ENCODE results near the gene KDM1A. TPM values are rescaled to one million over a fixed set of nuclear protein-coding genes. Genes with fewer than 3 reads are reported as not detected.
A peak's percentile ranks its signal among the peaks of the same experiment; 100 is the strongest.
"Not testable (repeated sequence)": the region's sequence is repeated elsewhere in the genome, so short reads cannot be mapped to it uniquely, and the experiment has no call there.

KDM1A gene
- 111 TPM for total RNA-seq

DNA sequence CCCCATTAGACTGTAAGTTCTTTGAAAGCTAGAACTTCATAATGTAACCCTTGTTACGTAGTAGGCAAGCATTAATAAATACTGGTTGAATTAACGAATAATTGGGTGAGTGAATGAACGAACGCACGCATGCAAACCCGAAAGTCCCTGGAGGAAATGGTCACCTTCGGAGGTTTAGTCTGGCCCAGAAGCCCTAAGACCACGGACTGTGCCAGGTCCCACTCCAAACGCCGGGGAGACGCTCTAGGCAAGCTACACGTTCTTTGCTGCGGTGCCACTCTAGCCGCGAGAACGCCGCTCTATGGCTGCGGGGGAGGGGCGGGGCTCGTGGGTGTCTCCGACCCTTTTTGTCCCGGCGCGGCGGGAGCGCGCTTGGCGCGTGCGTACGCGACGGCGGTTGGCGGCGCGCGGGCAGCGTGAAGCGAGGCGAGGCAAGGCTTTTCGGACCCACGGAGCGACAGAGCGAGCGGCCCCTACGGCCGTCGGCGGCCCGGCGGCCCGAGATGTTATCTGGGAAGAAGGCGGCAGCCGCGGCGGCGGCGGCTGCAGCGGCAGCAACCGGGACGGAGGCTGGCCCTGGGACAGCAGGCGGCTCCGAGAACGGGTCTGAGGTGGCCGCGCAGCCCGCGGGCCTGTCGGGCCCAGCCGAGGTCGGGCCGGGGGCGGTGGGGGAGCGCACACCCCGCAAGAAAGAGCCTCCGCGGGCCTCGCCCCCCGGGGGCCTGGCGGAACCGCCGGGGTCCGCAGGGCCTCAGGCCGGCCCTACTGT is at the start of gene KDM1A:
Gene KDM1A, plus strand, starts transcription at position 375 of the 769 bp plus-strand sequence. Its CDS starts 129 bp downstream, at position 504.
- DNase-seq (ENCODE audit: low read depth in 2 of 3, low spot score in 2 of 3), result peak; percentile 82 to 98 (median 95)

DNA sequence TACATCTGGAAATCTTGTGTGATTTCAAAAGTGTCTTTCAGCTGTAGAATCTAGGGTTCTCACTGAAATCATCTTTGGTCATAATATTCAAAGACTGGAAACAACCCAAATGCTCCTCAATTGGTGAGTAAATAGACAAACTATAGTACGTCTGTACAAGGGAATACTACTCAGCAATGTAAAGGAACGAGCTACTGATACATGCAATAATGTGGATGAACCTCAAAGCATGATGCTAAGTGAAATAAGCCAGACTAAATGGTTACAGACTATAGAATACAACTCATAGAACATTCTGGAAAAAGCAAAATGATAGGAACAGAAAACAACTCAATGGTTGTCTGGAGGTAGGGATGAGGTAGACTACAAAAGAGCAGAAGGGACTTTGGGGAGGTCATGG is 49.2 kb upstream of the KDM1A start:
- no peak for DNase-seq (ENCODE audit: low read depth in 2 of 3, low spot score in 2 of 3)

- no peak for DNase-seq (ENCODE audit: low read depth in 2 of 3, low spot score in 2 of 3)
These were observed 48.1 kb upstream of the KDM1A start for GRCh38 chr1:22971161-22971560.

DNA sequence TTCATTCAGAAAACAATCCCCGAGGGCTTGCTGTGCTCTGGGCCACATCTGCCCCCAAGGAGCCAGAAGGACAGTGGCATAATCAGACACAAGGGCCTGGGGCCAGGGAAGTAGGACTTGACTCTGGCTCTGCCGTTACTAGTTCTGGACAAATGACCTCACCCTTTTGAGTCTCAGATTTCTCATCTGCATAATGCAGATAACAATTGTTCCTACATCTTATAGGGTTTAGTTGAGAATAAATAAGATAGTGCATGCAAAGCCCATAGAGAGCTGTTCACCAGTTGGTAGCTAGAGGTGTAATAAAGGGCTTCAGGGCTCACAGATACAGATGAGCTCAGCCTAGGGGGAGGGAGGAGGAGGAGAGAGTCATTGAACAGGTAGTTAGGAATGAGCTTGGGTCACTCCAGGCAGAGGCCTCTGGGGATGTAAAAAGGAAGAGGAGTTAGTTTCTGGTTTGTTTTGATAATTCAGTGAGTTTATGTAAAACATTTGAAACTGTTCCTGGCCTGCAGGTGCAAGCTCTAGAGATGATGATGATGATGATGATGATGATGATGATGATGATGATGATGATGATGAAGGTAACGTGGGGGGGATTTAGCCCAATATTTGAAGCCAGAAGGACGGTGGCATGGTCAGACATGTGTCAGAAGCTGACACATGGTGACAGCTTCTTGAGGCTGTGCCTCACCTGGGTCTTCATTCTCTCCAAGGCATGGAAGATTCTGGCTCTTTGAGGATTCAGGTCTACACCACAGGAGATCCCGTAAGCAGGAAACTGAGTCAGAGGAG is 47.5 kb upstream of the KDM1A start:
- no peak for DNase-seq (ENCODE audit: low read depth in 2 of 3, low spot score in 2 of 3)

DNA sequence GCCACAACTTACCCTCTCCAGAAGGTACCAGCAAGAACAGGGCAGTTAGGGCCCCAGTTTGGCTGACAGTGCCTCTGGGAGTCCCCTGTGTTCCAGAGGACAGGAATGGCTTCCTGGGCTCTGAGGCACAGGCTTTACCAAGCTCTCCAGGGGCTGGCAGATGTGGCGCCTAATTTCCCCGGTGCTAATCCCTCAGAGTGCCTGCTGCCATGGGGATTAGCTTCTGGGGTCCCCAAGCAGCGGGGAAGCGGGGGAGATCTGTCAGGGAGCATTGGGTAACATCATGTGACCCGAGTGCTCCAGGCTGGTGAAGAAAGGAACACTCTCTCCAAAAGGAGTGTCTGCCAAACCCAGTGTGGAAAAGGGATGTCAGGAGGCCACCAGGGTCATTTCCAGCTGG is 46.5 kb upstream of the KDM1A start, which contains the start of gene LACTBL1:
Gene LACTBL1, minus strand, starts transcription at position 107 of the 400 bp plus-strand sequence. CDS start 550 bp downstream, outside the sequence.
- no peak for DNase-seq (ENCODE audit: low read depth in 2 of 3, low spot score in 2 of 3)

DNA sequence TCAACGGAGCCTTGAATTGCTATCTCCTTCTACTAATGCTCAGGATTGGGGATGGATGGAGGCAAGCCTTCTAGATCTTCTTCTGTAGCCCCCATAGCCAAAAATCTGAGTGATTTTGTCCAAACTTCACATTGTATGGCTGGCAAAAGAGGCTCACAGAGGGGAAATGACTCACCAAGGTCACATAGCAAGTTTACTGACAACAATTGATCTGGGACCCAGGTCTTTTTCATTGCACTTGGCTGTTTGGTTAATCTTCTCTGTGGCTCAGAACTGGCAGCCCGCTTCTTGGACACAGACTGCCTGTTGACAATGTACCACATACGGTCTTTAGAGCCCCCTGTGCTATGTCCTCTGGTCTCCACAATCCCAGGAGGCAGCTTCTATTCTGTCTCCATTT is 43.6 kb upstream of the KDM1A start:
- DNase-seq (ENCODE audit: low read depth in 2 of 3, low spot score in 2 of 3), result no peak

DNA sequence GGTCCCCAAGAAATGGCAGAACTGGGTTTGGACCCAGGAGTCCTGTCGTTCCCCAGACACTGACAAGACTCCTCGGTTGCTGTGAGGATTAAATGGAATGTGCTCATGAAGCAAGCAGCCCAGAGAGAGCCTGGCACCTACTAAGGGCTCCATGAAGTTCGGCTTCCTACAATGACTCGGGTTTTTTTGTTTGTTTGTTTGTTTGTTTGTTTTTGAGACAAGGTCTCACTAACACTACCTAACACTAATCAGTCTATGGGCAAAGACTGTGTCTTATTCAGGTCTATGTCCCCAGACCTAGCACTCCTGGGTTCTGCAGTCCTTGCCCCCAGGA is 43.2 kb upstream of the KDM1A start:
- DNase-seq (ENCODE audit: low read depth in 2 of 3, low spot score in 2 of 3), result no peak

DNA sequence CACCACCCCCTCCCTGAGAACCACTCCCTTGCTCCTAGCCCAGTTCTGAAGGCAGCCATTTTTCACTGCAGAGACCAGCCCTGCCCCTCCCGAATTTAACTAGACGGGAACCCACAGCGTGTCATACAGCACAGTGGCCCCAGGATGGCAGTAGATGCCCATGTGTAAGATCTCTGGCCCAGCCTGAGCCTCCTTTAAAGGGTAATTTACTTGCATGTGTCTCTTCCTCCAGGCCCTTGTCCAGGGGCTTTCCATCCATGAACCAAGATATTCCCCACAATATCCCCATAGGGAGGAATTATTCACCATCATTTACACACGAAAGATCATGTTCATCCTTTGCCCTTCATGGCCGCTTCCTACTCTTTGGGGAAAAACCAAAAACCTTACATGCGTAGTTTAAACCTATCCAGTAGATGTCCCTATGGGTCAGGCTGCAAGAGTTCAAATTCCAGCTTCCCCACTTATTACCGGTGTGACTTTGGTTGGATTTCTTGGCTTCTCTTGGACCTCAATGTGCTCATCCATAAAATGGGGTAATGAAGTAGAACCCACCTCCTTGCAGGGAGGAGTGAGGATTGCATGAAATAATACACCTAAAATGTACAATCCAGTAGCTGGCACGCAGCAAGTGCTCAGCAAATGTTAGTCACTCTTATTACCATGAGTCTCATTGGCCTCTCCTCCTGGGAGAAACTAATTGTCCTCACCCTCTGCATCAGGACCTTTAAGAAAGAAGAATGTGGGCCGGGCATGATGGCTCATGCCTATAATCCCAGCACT is 42.6 kb upstream of the KDM1A start:
- DNase-seq (ENCODE audit: low read depth in 2 of 3, low spot score in 2 of 3), result peak; percentile 11 to 86 (median 74)

GRCh38 chr1:22978299-22978698 is 41.0 kb upstream of the KDM1A start:
- DNase-seq (ENCODE audit: low read depth in 2 of 3, low spot score in 2 of 3), result no peak

DNA sequence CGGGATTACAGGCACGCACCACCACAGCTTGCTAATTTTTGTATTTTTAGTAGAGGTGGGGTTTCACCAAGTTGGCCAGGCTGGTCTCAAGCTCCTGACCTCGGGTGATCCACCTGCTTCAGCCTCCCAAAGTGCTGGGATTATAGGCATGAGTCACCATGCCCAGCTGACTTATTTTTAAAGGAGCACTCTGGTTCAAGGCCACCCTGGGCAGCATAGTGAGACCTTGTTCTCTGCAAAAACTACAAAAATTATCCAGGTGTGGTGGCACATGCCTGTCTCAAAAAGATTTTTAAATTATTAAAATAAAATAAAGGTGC is 38.8 kb upstream of the KDM1A start:
- DNase-seq (ENCODE audit: low read depth in 2 of 3, low spot score in 2 of 3), result not testable (repeated sequence)

DNA sequence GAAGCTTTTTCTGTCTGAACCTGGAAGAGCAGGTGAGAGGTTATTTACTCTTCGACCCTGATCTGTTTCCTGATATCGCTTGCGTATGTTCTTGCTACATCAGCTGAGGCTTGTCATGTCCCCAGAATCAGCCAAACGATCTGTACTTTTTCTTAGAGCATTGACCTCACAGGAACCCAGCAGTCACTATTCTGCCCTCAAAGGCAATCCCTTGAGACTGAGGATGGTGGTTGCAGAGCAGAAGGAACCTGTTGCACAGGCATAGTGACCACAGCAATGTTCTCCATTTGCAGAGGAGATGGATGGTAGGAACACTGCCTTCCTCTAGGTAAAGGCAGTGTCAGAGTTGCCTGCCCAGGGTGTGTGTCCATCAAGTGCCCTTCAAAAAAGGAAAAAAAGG is 35.3 kb upstream of the KDM1A start:
- DNase-seq (ENCODE audit: low read depth in 2 of 3, low spot score in 2 of 3), result no peak

- not testable (repeated sequence) for DNase-seq (ENCODE audit: low read depth in 2 of 3, low spot score in 2 of 3)
These were observed 26.9 kb upstream of the KDM1A start for GRCh38 chr1:22992384-22992783.

DNA sequence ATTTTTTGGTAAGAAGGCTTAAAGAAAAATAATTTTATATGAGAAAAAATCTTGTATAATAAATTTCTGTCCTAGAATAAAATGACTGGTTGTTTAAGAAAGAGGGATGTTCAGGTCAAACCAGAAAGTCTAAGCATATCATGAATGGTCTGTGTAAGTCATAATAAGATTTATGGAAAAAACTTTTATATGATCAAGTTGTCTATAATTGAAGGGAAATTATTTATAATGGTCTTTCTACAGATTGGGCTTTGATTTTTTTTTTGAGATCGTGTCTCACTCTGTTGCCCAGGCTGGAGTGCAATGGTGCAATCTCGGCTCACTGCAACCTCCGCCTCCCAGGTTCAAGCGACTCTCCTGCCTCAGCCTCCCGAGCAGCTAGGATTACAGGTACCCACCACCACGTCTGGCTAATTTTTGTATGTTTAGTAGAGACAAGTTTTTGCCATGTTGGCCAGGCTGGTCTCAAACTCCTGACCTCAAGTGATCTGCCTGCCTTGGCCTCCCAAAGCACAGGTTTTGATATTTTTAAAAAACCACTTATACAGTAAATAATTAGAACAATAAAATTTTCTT is 26.0 kb upstream of the KDM1A start:
- DNase-seq (ENCODE audit: low read depth in 2 of 3, low spot score in 2 of 3), result not testable (repeated sequence)

DNA sequence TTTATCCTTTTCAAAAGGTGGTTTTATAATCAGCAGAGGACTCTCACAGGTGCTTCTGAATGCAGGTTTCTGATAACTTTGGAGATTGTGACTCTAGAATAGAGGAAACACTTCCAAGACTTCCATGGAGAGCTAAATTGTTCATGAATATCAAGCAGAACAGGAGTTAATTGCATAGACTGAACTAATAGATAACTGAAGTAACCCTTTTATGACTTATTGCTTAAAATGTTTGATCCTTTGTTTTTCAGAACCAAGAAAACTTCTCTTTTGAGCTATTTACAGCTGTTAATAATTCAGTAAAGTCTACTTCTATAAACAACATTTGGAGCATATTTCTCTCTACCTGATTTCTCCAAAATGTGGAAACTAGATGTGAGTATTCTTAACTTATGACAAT is 23.5 kb upstream of the KDM1A start:
- DNase-seq (ENCODE audit: low read depth in 2 of 3, low spot score in 2 of 3), result no peak

DNA sequence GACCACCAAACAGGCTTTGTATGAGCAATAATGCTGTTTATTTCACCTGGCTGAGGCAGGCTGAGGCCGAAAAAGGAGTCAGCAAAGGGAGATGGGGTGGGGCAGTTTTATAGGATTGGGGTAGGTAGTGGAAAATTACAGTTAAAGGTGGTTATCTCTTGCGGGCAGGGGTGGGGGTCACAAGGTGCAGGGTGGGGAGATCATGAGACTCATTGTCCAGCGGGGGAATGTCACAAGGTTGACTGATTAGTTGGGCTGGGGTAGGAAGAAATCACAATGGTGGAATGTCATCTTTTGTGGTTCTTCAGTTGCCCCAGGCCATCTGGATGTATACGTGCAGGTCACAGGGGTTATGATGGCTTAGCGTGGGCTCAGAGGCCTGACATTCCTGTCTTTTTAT is 21.7 kb upstream of the KDM1A start:
- not testable (repeated sequence) for DNase-seq (ENCODE audit: low read depth in 2 of 3, low spot score in 2 of 3)

GRCh38 chr1:23000133-23000532 is 19.1 kb upstream of the KDM1A start:
- not testable (repeated sequence) for DNase-seq (ENCODE audit: low read depth in 2 of 3, low spot score in 2 of 3)

DNA sequence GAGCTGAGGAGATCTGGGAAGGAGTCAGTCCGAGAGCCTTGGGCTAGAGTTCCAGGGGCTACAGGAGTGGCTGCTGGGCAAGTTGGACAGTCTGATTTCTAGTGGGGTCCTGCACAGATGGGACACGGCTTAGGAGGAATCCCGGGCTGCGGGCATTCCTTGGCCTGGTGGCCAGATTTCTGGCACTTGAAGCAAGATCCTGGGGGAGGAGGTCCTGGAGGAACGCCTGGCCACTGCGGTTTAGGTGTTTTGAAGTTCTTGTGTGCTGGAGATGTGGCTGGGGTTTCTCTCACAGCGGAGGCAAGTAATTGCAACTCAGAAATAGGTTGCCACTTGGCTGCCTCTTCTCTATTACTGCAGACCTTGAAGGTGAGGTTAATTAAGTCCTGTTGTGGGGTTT is 17.1 kb upstream of the KDM1A start:
- not testable (repeated sequence) for DNase-seq (ENCODE audit: low read depth in 2 of 3, low spot score in 2 of 3)

GRCh38 chr1:23004112-23004511 is 15.2 kb upstream of the KDM1A start:
- DNase-seq (ENCODE audit: low read depth in 2 of 3, low spot score in 2 of 3), result no peak

GRCh38 chr1:23004769-23005168 is 14.5 kb upstream of the KDM1A start:
- DNase-seq (ENCODE audit: low read depth in 2 of 3, low spot score in 2 of 3), result not testable (repeated sequence)

GRCh38 chr1:23007106-23007505 is 12.2 kb upstream of the KDM1A start:
- DNase-seq (ENCODE audit: low read depth in 2 of 3, low spot score in 2 of 3), result no peak

DNA sequence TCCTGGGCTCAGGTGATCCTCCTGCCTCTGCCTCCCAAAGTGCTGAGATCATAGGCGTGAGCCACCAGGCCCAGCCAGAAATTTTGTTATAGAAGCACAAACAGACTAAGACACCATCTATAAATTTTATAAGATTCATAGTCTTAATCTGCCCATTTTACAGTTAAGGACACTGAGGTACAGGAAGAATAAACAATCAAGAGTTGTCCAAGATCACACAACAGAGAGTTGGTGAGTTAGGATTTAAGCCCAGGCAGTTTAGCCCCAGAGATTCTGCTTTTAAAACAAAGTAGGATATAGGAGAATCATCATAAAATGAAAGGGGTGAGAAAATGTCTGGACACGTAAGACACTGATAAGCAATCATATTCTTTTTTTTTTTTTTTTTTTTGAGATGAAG is 10.4 kb upstream of the KDM1A start:
- DNase-seq (ENCODE audit: low read depth in 2 of 3, low spot score in 2 of 3), result no peak

Data from hematopoietic multipotent progenitor cell (in vitro differentiated cells).